ENCODE data around the gene ZNRF3.
A peak's percentile ranks its signal among the peaks of the same experiment; 100 is the strongest.
"Not testable (repeated sequence)": the region's sequence is repeated elsewhere in the genome, so short reads cannot be mapped to it uniquely, and the experiment has no call there.

The ZNRF3 gene

DNA sequence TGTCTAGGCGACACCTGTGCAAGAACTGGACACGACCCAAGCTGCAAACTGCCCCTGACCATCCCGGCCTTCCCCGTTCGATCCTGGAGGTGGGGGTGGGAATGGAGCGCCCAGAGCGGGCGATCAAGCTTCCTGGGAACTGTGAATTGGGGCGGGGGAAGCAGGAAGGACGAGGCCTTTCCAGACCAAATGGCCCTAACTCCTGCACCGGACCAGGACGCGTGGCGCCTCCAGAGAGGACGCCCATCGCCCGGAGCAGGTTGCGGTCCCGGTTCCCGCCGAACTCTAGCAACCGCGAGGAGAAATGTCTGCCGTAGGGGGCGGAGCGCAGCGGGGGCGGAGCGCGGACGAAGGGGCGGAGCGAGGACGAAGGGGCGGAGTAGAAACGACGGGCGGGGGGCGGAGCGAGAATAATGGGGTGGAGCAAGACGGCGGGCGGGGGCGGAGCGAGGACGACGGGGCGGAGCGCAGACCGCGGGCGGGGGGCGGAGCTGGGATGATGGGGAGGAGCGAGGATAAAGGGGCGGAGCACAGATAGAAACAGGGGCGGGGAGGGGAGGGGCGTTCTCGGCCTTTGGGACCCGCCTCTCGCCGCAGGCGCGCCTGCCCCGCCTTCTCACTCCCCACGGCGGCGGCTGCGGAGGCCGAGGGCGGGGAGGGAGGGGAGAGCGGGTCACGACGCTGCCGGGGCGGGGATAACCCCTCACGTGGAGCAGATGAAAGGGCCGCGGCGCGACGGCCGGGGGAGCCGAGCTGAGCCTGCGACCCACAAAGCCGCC lies at the start of gene ZNRF3:
Gene ZNRF3 (plus strand): TSS at position 695 of the 779 bp plus-strand sequence. CDS start 195 bp downstream, outside the sequence.
- peak; percentile 21 for FAIRE-seq

DNA sequence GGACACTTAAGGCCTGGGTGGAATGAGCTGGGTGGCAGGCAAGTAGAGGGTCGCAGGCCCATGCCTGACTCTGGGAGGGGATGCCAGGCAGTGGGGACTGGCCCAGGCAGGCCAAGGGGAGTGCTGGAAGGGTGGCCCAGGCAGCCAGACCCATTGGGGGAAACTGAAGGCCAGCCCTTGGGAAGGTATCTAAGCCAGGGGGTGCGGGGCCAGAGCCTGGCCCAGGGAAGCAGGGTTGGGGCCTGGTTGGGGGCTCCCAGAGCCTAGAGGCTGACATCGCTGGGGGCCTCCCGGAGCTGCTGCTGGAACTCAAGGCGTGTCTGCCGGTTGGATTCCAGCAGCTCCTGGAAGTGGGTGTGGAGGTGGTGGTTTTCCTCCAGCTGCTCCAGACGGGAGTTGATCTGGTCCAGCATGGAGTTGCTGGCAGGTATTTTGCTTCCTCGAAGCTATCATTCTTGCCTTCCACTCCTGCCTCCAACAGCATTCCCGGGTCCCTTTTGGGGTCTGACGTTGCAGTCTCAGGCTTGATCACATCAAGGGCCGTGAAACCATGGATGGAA lies 47.7 kb upstream of the ZNRF3 start:
- FAIRE-seq: no peak

DNA sequence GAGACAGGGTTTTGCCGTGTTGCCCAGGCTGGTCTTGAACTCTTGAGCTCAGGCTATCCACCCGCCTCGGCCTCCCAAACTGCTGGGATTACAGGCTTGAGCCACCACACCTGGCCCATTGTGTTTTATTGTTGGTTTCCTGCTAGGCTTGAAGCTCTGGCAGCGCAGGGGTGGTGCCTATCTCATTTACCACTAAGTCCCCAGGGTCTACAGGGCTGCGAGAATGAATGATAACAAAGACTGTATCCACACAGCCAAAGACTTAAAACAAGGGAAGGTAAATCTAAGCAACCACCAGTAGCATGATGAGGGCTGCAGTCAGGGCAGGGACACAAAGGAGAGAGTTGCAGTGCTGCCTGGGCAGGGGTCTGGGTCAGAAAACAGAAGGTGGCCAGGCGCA lies 45.7 kb upstream of the ZNRF3 start:
- no peak for FAIRE-seq

DNA sequence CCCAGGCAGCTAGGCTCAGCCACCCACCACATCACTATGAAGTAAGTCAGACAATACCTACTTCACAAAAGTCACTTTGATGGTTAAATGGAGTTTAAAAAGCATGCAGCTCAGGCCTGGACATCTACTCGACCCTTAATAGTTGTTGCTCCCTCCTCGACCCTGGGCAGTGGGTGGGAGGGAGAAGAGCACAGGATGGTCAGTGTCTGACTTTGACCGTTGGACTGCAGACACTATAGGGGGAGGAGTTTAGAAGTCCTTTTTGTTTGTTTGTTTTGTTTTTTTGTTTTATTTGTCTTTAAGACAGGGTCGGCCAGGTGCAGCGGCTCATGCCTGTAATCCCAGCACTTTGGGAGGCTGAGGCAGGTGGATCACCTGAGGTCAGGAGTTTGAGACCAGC lies 44.4 kb upstream of the ZNRF3 start:
- no peak for FAIRE-seq

DNA sequence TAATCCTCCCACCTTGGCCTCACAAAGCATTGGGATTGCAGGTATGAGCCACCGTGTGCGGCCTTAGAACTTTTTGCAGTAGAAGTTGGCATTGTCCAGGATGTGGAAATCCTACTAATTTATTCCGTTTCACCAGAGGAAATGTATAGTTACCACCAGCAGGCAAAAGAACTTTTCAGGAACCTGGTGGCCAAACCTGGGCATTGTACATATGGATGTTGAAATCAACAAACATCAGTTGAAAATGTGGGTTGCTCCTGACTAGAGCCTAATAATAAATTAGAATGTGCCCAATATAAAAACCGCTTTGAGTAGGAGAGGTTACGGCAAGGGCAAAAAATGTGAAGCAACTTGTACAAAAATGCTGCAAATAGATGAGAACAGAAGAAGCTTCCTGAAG lies 42.3 kb upstream of the ZNRF3 start:
- no peak for FAIRE-seq

DNA sequence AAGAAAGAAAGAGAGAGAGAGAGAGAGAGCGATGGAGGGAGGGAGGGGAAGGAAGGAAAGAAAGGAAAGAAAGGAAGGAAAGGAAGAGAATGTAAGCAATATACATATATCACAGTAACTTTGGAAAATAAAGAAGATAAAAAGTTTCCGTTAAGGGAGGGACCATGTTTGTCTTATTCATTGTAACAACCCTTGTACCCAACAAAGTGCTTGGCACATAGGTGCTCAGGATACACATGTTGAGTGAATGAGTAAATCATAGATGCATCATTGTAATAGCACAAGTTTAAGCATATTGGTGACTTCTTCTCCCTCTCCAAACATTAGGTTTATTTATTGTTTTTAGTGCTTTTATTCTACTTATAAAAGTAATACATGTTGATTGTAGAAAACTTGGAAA lies 39.7 kb upstream of the ZNRF3 start:
- no peak for FAIRE-seq

DNA sequence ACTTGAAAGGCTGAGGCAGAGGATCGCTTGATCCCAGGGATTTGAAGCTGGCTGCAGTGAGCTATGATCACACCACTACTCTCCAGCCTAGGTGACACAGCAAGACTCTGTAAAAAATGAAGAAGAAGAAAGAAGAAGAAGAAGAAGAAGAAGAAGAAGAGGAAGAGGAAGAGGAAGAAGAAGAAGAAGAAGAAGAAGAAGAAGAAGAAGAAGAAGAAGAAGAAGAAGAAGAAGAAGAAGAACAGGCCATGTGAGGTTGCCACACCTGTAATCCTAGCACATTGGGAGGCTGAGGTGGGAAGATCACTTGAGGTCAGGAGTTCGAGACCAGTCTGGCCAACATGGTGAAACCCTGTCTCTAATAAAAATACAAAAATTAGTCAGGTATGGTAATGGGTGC lies 39.1 kb upstream of the ZNRF3 start:
- not testable (repeated sequence) for FAIRE-seq

DNA sequence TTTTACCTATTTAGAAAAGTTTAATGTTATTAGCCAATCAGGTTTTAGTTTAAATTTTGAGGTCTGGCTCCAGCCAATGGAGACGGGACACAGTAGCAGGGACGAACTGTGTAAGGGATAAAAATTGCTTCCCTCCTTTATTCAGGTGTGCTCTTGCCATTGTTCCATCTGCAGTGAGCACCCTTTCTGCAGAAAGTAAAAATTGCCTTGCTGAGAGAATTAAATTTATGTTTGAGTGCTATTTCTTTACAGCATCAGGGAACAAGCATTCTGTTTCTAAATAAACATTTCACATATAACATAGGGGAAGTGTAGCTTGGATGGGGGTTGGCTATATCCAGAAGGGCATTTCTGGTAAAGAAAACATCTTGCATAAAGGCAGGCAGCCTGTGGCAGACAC lies 36.4 kb upstream of the ZNRF3 start:
- FAIRE-seq: no peak

DNA sequence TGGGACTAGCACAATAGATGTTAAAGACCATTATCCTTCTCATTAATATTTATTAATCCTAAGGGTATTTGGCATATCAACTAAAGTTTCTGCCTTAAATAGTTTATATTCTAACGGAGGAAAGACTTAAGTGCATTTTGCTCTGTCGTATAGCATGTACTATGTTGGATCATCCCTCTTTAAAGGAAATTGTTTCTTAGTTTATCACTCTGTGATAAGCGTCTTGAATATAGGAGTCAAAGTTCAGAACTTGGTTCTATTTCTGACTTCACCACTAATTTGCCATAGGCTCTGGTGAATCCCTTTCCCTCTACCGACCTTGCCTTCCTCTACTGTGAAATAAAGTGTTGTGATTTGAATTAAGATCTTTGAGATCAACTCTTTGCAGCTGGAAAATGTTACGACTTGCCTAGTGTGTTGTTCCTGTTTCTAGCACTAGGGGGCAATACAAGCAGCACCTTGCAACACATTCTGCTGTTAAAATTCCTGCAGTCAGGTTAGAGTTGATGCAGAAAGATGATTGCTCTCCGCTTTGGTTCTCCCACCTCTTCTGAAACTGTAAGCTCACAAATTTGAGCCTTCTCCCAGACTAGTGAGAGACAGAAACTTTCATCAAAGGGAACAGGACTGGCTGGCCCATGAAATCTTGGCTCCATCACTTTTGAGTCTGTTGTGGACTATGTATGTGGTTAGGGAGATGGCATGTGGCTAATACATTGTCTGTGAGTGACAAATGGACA lies 27.8 kb upstream of the ZNRF3 start:
- peak; percentile 78 for FAIRE-seq

DNA sequence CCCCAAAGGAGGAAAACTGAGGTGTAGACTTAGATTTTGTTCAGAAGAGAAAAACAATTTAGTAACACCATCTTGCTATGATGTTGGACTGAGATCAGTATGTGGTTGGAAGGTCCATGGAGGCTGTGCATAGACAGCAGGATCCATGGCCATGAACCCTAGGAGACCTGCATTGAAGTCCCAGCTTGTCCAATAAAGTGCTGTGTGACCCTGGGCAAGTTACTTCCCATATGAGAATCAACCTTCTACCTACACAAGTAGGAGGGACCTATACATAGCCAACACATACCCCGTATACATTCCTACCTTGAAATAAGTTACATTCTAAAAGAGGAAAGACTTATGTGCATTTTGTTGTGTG lies 27.3 kb upstream of the ZNRF3 start:
- no peak for FAIRE-seq

DNA sequence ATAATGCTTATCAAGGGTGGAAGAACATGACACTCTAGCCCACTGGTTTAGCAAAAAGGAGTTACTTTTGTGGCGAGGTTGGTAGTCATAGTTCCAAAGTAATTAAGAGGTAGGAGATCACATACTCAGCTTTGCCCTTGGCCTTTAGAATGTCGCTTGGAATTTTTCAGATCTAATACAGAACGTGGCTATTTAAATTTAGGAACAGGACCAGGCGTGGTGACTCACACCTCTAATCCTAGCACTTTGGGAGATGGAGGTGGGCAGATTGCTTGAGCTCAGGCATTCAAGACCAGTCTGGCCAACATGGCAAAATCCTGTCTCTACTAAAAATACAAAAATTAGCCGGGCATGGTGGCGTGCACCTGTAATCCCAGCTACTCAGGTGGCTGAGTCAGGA lies 26.1 kb upstream of the ZNRF3 start:
- no peak for FAIRE-seq

DNA sequence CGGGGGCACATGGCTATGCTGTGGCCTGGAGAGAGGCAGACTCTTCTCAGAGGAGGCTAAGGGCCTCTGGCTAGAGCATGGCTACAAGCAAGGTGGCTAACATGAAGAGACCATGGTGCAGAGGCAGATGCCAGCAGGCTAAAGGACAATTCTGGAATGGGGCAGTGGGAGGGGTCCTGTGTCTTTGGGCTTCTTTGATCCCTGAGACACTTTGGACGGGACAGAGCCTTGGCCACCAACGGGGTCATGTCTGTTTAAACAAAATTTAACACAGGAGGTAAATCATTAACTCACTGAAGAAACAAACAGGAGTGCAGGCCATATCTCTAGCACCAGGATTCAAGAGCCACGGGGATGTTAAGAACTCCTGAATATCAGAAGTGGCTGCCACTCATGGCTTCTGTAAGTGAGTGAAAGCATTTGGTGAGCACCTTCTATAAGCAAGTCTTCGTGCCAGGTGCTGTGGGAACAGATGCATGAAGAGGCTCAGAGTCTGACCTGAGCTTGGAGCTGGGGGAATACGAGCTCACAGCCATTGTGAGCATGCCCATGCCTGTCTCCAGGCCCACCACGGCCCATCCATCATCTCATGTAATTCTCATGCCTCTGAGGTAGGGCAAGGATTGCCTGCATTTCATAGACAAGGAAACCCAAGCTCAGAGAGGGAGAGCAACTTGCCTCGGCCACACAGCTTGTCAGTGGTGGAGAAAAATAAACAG lies 18.3 kb upstream of the ZNRF3 start:
- FAIRE-seq: no peak

DNA sequence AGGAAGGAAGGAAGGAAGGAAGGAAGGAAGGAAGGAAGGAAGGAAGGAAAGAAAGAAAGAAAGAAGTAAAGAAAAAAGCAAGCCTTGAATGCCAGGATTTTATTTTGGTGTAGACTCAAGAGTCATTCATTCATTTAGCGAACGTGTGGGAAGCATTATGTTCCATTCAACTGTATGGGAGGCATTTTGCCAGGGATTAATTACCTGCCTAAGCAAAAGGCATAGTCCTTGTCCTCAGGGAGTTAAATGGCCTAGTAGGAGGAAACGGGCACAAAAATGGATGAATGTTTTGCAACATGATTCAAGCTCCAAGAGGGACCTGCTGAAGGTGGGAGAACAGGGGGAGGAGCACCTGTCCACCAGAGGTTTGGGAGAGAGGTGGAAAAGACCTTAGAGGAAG lies 16.2 kb upstream of the ZNRF3 start:
- no peak for FAIRE-seq

DNA sequence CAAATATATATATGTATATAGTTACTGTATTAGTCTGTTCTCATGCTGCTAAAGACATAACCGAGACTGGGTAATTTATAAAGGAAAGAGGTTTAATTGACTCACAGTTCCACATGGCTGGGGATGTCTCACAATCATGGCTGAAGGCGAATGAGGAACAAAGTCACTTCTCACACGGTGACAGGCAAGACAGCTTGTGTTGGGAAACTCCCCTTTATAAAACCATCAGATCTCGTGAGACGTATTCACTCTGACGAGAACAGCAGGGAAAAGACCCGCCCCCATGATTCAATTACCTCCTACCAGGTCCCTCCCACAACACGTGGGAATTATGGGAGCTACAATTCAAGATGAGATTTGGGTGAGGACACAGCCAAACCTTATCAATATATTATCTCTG lies 15.0 kb upstream of the ZNRF3 start:
- FAIRE-seq: not testable (repeated sequence)

DNA sequence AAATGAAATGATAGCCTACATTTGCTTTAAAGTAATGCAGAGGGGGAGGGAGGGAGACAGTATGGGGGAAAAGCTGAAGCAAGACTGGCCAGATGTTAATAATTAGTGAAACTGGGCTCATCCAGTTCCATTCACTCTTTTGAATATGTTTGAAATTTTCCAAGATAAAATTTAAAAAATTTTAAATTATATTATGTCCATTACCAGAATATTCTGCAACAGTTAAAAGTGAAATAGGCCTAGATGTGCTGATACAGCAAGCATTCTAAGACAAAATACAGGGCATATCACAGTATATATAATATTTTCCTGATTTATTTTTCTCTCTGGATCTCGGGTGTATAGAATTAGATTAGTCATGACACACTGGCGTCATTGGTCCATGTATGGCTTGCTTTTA lies 13.6 kb upstream of the ZNRF3 start:
- no peak for FAIRE-seq

DNA sequence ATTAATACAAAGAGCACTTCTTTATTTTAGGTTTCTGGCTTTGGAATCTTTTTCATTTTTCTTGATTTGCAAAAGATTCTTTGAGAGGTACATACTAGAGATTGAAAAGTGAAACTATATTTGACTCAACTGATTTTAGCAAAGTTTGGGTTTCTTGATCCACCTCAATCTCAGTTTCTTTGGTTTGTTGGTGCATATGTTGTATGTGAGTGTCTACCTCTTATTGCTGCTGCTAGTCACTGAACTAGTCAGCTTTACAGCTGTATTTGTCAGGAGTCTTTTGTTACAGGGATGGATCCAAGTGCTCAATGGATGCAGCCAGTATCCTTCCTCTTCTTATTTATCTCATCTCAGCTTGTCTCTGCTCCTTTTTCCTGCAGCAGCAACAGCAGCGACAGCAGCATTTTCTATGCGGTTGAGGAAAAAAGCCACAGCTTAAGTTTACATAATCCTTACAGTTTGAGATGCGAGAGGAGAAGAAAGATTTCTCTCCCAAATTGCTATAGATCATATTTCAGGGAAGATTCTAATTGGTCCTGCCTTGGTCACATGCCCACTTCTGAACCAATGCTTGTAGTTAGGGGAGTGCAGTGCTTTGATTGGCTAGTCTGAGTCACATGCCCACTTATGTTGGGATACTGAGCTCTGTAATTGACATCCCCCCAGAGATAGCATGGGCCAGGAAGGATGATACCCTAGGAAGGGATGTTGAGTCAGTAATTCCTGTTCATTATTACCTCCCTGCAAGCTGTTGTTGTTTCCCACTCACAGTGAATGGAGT lies 10.0 kb upstream of the ZNRF3 start:
- no peak for FAIRE-seq

DNA sequence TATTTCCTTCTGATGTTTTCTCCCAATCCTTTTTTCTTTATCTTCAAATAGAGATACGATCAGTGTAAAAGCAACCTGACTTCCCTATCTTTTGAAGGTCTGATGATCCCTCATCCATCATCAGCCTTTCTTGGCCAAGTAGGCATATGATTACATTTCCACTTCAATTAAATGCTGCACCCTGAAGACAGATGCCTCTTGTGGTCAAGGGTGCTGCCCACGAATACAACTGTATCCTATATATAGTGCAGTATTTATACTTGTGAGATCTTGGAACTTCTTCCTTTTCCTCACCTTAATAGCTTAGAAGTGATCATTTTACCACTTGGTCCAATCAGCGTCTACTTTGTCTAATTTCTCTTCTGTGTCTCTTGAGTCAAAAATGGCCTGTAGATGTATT lies 9.3 kb upstream of the ZNRF3 start:
- no peak for FAIRE-seq

DNA sequence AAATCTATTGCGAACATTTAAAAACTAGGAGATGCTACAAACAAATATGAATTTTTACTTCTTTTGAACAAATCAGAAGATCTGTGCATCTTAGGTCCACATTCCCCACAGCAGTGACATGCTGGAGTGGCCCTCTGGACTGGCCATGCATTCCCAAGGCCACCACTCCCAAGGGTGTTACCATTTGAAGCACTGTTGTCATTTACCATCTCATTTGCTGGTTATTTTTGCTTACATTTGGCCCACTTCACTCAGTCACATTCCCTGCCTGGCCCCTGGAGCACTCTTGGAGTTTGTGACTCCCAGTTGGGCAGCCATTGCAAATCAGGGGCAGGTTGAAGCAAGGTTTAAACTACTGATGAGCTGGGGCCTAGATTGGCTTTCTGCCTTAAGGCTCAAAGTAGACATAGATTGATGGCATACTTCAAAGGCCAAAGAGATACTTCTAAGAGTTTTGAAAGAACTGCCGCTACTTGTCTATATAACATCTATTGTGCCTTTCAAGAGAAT lies 8.5 kb upstream of the ZNRF3 start:
- FAIRE-seq: no peak

DNA sequence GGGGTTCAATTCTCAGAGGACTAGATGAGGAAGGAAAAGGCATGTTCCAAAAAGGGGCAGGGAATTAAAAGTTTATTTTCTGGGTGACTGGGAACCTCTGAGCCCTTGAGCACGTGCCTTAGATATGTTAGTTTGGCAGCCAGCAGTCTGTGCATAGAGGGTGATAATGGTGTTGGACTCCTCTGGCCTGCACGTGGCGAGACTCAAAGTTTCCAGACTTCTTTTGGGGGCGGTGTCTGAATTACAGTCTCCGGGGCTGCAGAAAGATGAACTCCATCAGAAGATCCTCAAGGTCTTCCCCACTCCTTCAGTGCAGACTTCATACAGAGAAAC lies 861 bp upstream of the ZNRF3 start:
- FAIRE-seq: no peak

DNA sequence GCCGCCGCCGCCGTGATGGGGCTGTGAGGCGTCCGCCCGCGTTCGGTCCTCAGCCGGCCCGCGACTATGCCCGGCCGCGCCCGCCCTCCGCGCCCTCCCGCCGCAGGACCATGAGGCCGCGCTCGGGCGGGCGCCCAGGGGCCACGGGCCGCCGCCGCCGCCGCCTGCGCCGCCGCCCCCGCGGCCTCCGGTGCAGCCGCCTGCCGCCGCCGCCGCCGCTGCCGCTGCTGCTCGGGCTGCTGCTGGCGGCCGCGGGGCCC lies 215 bp downstream of the ZNRF3 start:
- FAIRE-seq: no peak

DNA sequence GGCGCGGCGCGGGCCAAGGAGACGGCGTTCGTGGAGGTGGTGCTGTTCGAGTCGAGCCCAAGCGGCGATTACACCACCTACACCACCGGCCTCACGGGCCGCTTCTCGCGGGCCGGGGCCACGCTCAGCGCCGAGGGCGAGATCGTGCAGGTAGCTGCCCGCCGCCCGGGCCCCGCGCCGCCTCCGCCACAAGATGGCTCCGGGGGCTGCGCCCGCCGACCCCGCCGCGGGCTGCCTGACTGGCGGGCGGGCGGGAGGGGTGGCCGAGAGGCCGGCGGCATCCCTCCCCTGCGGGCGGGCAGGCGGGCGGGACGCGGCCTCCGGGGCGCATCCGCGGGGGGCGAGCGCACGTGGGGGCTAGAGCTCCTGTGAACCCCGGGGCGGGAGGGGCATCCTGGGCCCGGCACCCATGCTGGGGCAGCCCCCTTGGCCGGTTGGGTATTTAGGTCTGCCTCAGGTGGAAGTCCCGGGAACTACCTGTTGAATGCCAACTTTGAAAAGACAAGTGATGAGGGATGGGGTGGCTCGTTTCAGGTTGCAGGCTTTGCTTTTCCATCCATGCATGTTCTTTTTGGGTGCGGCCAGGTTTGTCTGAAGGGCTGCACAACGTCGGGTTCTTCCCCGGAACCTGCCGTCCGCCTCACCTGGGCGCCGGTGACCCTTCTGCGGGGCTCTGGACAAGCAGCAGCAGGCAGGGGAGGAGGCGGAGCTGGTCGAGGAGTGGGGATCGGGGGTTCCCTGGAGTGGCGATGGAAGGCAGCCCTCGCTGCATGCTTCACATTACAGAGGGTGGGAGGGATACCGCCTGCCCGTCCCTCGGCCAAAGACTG lies 760 bp downstream of the ZNRF3 start:
- FAIRE-seq: no peak

DNA sequence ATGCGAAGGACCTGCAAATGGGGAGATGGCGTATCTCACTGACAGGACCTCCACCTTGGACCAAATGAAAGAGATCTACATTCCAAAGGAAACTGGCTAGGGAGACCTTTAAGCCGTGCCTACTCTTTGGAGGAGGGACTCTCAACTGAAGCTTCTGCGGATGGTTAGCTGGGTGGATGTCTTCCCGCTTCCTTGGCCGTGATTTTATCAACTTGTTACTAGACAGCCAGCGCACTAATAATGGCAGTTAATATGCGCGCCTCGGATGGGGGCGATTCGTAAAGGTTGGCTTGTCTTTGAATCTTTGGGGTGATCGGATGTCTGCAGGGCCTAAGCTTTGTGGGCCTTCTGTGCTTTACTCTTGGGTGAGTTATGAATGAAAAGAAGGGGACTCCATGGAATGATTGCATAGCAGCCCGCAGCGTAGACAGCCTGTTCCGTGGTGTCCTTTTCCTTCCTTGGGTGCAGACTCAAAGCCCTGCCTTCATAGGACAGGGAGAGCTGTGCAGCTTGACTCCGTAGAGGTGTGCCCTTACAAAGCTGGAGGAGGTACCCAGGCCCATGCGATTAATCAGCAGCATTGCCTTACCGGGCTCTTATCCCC lies 1.5 kb downstream of the ZNRF3 start:
- FAIRE-seq: no peak

Data from A204.1 (cell line).